GM20000 (cell line): ENCODE measurements around the gene PARP12.

Experiments used
- DNase-seq: peaks from one replicate; pipeline ENCODE4 v3.0.0; 2012; ENCODE audit warnings: low spot score
- CTCF ChIP-seq: IDR thresholded peaks from 2 replicates; pipeline ENCODE4 v1.5.1; 2012; ENCODE audit warnings: mild to moderate bottlenecking, control low read depth; ENCODE audit errors: extremely low read depth, missing control alignments

PARP12 gene

GRCh38 chr7:140035400-140036223 lies 27.1 kb downstream of the PARP12 start:
- no peak for TF ChIP-seq CTCF
- DNase-seq = no peak

GRCh38 chr7:140034421-140034820 lies 28.3 kb downstream of the PARP12 start:
- TF ChIP-seq CTCF = no peak
- no peak for DNase-seq

- no peak for DNase-seq
- TF ChIP-seq CTCF = no peak
Measured at GRCh38 chr7:140033779-140034363, 28.9 kb downstream of the PARP12 start.

GRCh38 chr7:140033036-140033435 lies 29.7 kb downstream of the PARP12 start:
- TF ChIP-seq CTCF = no peak
- DNase-seq = no peak

GRCh38 chr7:140031364-140031763 lies 31.4 kb downstream of the PARP12 start:
- no peak for DNase-seq
- no peak for TF ChIP-seq CTCF

- TF ChIP-seq CTCF = no peak
- DNase-seq = no peak
Measured at GRCh38 chr7:140029072-140029471, 33.7 kb downstream of the PARP12 start.

- no peak for DNase-seq
- TF ChIP-seq CTCF = no peak
Measured at GRCh38 chr7:140028311-140028710, 34.4 kb downstream of the PARP12 start.
